Fibroblast of skin of back (primary cell): ENCODE data around the gene RAMP3.
A peak's percentile ranks its signal among the peaks of the same experiment; 100 is the strongest.

Source experiments
- DNase-seq: peaks from one replicate; pipeline ENCODE4 v3.0.0-alpha.2; 2013

Gene RAMP3

DNA sequence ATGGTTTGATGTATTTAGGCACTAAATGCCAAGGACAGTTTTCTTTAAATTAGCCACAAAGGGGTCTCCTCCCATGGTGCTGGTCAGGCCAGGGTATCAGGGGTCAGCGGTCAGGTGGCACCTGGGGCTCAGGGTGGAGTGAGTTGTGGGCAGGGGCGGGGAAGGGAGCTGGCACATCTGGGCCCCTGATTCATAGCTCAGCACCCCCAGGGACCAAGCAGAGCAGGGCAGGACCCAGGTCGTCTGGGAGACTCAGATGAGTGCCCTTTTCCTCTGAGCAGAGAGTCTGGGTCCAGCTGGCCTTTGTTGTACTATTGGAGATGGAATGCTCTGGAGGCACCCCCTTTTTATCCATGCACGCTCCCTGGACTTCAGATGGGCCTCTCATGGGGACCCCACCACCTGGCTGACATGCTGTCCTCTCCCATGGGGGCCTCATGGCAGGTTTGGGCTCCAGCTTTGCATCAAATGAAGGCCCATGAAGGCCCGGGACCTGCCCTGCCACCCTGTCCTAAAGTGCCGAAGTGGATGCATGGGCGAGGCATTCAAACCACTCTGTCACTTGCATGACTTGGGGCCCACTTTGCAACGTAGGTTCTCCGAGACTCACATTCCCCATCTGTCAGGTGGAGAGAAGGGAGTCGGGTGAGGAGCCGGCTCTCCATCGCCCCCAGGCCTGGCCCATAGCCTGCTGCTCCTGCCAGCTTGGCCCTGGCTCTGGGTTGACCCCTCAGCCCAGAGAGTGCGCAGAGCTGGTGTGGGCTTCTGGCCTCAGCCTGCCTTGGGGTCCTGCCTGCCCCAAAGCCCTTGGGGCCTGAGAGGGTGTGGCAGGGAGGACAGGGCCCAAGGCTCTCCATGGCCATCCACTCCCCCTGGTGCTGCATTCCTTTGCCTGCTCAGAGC is 66.4 kb downstream of the RAMP3 start:
- DNase-seq = no peak

DNA sequence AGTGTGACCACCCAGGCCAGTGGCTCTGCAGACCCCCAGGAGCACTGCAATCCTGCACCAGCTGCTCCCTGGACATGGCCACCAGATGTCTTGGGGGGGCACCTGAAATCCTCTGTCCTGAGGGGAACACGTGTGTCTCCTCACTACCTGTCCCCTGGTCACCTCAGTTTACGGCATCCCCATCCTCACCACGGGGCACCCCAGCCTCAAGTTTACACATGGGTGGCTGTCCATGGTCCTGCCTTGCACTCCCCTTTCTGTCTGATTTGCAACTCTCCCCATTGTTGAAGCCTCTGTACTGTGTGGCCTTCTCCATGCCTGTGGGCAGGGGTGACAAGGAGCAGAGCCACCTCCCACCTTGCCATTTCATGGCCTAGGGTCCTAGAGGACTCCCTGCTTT is 67.2 kb downstream of the RAMP3 start:
- peak; percentile 2 for DNase-seq

DNA sequence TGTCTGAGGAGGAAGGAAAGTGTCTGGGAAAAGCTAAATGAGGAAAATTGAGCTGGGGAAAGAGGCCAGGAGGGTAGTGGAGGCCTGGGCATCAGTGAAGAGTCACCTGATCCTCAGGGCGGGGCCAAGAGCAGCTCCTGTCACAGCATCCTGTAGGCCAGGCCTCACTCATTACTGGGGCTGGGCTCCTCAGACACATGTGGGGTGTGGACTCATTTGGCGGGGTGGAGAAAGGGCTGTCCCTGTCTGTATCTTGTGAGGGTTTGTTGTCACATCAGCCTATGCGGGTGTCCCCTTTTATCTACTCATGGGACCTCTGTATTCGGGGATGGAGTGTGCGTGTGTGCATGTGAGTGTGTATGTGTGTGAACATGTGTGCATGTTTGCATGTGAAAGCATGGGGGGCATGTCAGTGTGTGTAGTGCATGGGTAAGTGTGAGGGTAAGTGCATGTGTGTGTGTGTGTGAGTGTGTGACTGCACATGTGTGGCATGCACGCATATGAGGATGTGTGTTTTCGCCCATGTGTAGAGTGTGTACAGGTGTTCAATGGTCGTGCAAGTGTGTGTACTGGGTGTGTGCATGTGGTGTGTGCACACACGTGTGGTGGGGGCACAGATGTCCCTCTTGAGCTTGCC is 67.8 kb downstream of the RAMP3 start:
- no peak for DNase-seq

DNA sequence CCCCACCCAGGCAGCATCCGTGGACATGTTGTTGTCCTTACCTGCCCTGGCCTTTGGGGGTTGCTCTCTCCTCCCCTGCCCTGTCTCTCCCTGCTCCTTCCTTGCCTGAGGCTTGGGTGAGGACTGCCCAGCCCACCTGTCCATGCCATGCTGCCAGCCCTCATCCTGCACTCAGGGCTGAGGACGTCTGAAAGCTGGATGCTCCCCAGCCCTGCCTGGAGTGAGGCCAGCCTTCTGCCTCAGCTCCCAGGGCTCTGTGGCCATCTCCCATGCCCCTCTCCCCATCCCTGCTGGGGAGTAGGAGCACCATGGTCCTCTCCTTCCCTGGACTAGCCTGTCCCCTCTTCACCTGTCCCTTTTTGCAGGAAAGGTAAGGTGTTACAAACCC is 68.4 kb downstream of the RAMP3 start:
- DNase-seq = no peak

DNA sequence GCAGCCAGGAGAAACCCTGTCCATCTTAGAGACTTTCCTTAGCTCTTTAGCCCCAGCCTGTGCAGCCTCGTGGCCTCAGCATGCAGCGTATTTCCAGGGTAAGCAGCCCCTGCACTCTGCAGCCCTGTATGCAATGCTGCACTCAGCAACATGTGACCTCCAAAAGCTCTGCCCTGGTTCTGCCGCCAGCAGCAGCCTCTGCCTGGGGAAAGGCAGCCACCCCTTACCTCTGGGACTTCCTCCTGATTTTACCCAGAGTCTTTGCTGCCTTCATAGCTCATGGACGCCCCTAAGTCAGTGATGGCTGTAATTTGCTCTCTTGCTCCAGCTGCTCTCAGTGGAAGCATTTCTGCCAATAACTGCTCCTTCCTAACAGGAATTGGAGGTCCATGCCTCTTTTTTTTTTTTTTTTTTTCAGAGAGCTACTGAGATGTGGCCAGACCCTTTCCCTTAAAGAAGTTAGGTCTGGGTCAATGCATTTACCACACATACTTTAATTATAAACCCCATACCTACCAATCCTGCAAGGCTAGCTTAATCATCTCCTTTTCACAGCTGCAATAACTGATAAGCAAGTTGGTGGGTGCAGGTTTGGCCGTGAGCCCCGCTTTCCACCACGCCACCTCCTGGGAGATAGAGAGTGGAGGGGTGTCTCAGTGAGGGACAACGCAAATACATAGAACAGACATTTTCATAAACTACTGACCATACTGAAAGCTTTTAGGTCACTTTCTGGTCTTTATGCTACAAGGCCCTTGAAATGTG is 71.7 kb downstream of the RAMP3 start:
- DNase-seq = no peak

DNA sequence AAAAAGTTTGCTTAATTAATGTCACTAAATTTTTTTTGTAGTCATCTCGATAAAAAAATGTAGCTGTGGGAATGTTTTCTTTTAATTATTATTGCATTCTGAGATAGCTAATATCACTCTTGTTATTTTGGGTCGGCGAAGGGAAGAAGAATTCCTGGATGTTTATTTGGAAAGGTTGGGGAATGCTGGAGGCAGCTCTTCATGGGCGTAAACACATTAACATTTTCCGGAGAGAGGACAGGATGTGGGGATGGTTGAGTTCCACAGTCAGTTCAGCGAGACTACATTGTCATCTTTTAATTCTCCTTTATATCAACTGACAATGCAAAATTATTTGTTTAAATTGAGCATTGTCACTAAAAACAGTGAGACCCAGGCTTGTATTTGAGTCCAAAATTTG is 72.5 kb downstream of the RAMP3 start:
- no peak for DNase-seq

DNA sequence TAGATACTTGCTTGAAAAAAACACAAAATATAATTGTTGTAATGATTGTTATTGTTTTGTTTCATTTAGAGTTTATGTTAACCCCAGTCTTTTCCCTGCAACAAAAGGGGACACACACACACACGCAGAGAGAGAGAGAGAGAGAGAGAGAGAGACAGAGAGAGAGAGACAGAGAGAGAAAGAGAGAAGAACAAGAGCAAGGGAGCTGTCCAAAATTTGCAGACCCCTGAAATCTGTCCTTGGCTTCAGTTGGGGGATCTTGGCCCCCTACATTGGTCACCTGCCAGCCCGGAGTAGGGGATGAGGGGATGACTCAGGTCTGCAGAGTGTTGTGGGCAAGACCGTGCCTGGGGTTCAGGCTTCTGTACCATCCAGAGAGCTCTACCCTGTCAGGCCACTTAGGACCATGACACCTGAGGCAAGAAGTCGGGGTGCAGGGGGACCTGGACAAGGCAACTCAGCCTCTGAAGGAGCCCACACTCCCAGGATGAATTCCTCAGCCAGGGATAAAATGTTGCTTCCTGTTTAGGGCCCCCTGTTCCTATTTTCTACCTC is 73.1 kb downstream of the RAMP3 start:
- no peak for DNase-seq

DNA sequence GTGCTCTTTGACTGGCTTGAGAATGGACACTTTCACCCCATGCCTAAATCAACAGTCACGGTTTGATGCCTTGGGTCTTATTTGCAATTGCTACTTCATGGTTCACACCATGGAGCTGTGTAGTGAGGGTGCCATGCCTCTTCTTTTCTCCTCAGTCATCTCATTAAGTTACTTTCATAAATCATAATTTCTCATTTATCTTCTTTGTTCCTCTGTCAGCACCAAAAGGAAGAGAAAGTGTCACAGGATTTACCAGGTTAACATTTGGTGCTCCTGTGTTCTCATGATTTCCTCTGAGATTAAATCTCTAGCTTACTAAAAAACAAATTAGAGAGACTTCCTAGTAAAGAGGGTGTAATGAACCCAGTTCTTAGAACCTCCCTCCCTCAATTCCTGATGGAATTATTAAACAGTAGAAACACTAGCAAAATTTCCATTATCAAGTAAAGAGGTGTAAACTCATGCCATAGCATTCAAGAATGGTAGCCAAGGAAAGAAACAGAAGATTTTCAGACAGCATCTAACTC is 75.7 kb downstream of the RAMP3 start:
- DNase-seq = no peak
